Spinal cord (tissue), 10 donors: Measurements from ENCODE around the gene POU2AF3. TPM values are rescaled to one million over a fixed set of nuclear protein-coding genes. Genes with fewer than 3 reads are reported as not detected.

Experiments
- DNase-seq, 6 donors: peaks; one replicate each; pipeline versions ENCODE4 v3.0.0 to v3.0.0-alpha.2; 2013 to 2015; ENCODE audit warnings: low spot score in 6 of 6, low read depth in 4 of 6
- H3K27ac ChIP-seq: one replicate; pipeline ENCODE4 v1.5.1; 2013; ENCODE audit warnings: low read depth, low read length, control low read depth
- H3K27me3 ChIP-seq: one replicate; pipeline ENCODE4 v1.6.1; 2013; ENCODE audit warnings: low read length; ENCODE audit not compliant: control insufficient read depth, insufficient read depth
- H3K36me3 ChIP-seq: one replicate; pipeline ENCODE4 v1.6.1; 2013; ENCODE audit warnings: low read length; ENCODE audit not compliant: control insufficient read depth, insufficient read depth
- H3K4me1 ChIP-seq: one replicate; pipeline ENCODE4 v1.6.1; 2013; ENCODE audit warnings: low read length; ENCODE audit not compliant: control insufficient read depth, insufficient read depth
- H3K4me3 ChIP-seq: one replicate; pipeline ENCODE4 v1.5.1; 2013; ENCODE audit warnings: low read depth, low read length, control low read depth
- H3K9me3 ChIP-seq: one replicate; pipeline ENCODE4 v1.6.1; 2013; ENCODE audit warnings: low read length; ENCODE audit not compliant: control insufficient read depth, insufficient read depth
- WGBS: methylation state at CpG from one replicate; pipeline ENCODE4 v1.1.5; 2013; ENCODE audit warnings: missing lambda C conversion rate; ENCODE audit not compliant: insufficient coverage; 5-methylcytosine and 5-hydroxymethylcytosine counted together
- polyA plus RNA-seq, 2 donors: library from polyadenylated mRNA; unstranded; fragments of 120-200 nt; gene quantifications; one replicate each; pipeline ENCODE4 v1.2.1, GENCODE V29; 2013; ENCODE audit not compliant: insufficient read length in 2 of 2
- total RNA-seq, 2 donors: library from RNA; depleted of rRNA in 1 of 2; stranded (reverse); fragments of 120-200 nt in 1 of 2; fragments of >200 nt in 1 of 2; gene quantifications; one replicate each; pipeline versions ENCODE4 v1.2.3 to v1.2.4, GENCODE V29; 2013 to 2014
- donor health status: healthy.

Gene POU2AF3
- total and polyA plus RNA-seq, 4 donors, result 0.20 to 3.5 (median 2.6) TPM

GRCh38 chr11:111348147-111348546 is 49.8 kb downstream of the POU2AF3 start:
- Histone ChIP-seq H3K27ac (no peak overlapping the region), H3K36me3 (no peaks in the 10 kb centered on the region), H3K4me1 (no peaks in the 10 kb centered on the region), H3K4me3 (no peak overlapping the region), H3K9me3 (no peaks in the 10 kb centered on the region), H3K27me3 (no peaks in the 10 kb centered on the region)
- no CpG with 5 or more reads among the region's 3 CpGs for WGBS
- no peak for DNase-seq

GRCh38 chr11:111349191-111349695 is 50.9 kb downstream of the POU2AF3 start:
- no peak for DNase-seq

GRCh38 chr11:111350811-111351210 is 52.5 kb downstream of the POU2AF3 start:
- no peaks in the 10 kb centered on the region for H3K9me3 ChIP-seq
- no peak overlapping the region for H3K4me3 ChIP-seq
- DNase-seq, result no peak
- WGBS, result no CpG with 5 or more reads among the region's 1 CpG
- H3K36me3 ChIP-seq, result no peaks in the 10 kb centered on the region
- H3K27ac ChIP-seq, result no peak overlapping the region
- no peaks in the 10 kb centered on the region for H3K4me1 ChIP-seq
- H3K27me3 ChIP-seq, result no peaks in the 10 kb centered on the region

More at GRCh38 chr11:111349191-111349695, 50.9 kb downstream of the POU2AF3 start:
- H3K36me3 ChIP-seq, result no peaks in the 10 kb centered on the region
- no peak overlapping the region for H3K4me3 ChIP-seq
- H3K27ac ChIP-seq, result no peak overlapping the region
- no peaks in the 10 kb centered on the region for H3K27me3 ChIP-seq
- no peaks in the 10 kb centered on the region for H3K9me3 ChIP-seq
- no peaks in the 10 kb centered on the region for H3K4me1 ChIP-seq
- WGBS, result no CpG with 5 or more reads among the region's 2 CpGs

GRCh38 chr11:111351374-111352055 is 53.2 kb downstream of the POU2AF3 start:
- 88% methylated on average over 6 of the region's 10 CpGs for WGBS
- H3K27me3 ChIP-seq, result no peaks in the 10 kb centered on the region
- no peak overlapping the region for H3K27ac ChIP-seq
- H3K4me3 ChIP-seq, result no peak overlapping the region
- DNase-seq, result no peak
- no peaks in the 10 kb centered on the region for H3K36me3 ChIP-seq
- no peaks in the 10 kb centered on the region for H3K4me1 ChIP-seq
- no peaks in the 10 kb centered on the region for H3K9me3 ChIP-seq

- no peak for DNase-seq
- no peak overlapping the region for H3K4me3 ChIP-seq
- 100% methylated on average over 4 of the region's 9 CpGs for WGBS
- H3K9me3 ChIP-seq, result no peaks in the 10 kb centered on the region
- H3K36me3 ChIP-seq, result no peaks in the 10 kb centered on the region
- no peaks in the 10 kb centered on the region for H3K4me1 ChIP-seq
- no peak overlapping the region for H3K27ac ChIP-seq
- no peaks in the 10 kb centered on the region for H3K27me3 ChIP-seq
Observed at GRCh38 chr11:111352231-111352746, 53.9 kb downstream of the POU2AF3 start.

GRCh38 chr11:111352935-111353710 is 54.8 kb downstream of the POU2AF3 start:
- WGBS, result 75% methylated on average over 4 of the region's 8 CpGs
- no peak overlapping the region for H3K4me3 ChIP-seq

GRCh38 chr11:111353776-111354600 is 55.6 kb downstream of the POU2AF3 start:
- no peak for DNase-seq
- 95% methylated on average over 12 of the region's 16 CpGs for WGBS
- Histone ChIP-seq H3K27ac (no peak overlapping the region), H3K36me3 (no peaks in the 10 kb centered on the region), H3K4me1 (no peaks in the 10 kb centered on the region), H3K9me3 (no peaks in the 10 kb centered on the region), H3K4me3 (no peak overlapping the region), H3K27me3 (no peaks in the 10 kb centered on the region)

More at GRCh38 chr11:111352935-111353710, 54.8 kb downstream of the POU2AF3 start:
- no peaks in the 10 kb centered on the region for H3K27me3 ChIP-seq
- H3K4me1 ChIP-seq, result no peaks in the 10 kb centered on the region
- DNase-seq, result peak in 1 of 6 donors; percentile 21
- no peaks in the 10 kb centered on the region for H3K9me3 ChIP-seq
- H3K27ac ChIP-seq, result no peak overlapping the region
- H3K36me3 ChIP-seq, result no peaks in the 10 kb centered on the region

GRCh38 chr11:111354601-111354891 is 56.2 kb downstream of the POU2AF3 start:
- Histone ChIP-seq H3K27ac (no peak overlapping the region), H3K9me3 (no peaks in the 10 kb centered on the region), H3K36me3 (no peaks in the 10 kb centered on the region), H3K4me1 (no peaks in the 10 kb centered on the region), H3K4me3 (no peak overlapping the region), H3K27me3 (no peaks in the 10 kb centered on the region)
- no peak for DNase-seq
- no CpG with 5 or more reads among the region's 2 CpGs for WGBS

- Histone ChIP-seq H3K36me3 (no peaks in the 10 kb centered on the region), H3K9me3 (no peaks in the 10 kb centered on the region), H3K4me3 (no peak overlapping the region), H3K27ac (no peak overlapping the region), H3K27me3 (no peaks in the 10 kb centered on the region), H3K4me1 (no peaks in the 10 kb centered on the region)
- 88% methylated on average over 2 of the region's 5 CpGs for WGBS
- no peak for DNase-seq
Observed at GRCh38 chr11:111355101-111355500, 56.8 kb downstream of the POU2AF3 start.
